Activated CD8-positive, alpha-beta memory T cell treated with anti-CD3 and anti-CD28 coated beads, Interleukin-2, amount 10 ng/mL, durations not matched to agents 7 days and 5 days (primary cell): ENCODE data around the gene EIF4A3. TPM values are rescaled to one million over a fixed set of nuclear protein-coding genes. Genes with fewer than 3 reads are reported as not detected.

Experiments
- ATAC-seq: fragments of 150-1000 bp; cut with Tn5 transposase; one replicate; pipeline ENCODE4 v1.10.0; 2021; ENCODE audit warnings: moderate library complexity
- CTCF ChIA-PET: fragments of 350-600 bp; sonication (Branson Sonifier 250); formaldehyde crosslinking; loops from one replicate; lab custom pipeline; 2021; ENCODE audit warnings: antibody characterized with exemption; lab: Charles Lee
- DNase-seq: peaks from one replicate; pipeline ENCODE4 v3.0.0-alpha.2; 2020
- H3K27ac Mint-ChIP-seq: one replicate; pipeline ENCODE4 v1.8.0; 2021; ENCODE audit warnings: mild to moderate bottlenecking, mixed read lengths
- H3K27me3 Mint-ChIP-seq: one replicate; pipeline ENCODE4 v1.8.0; 2021; ENCODE audit warnings: mixed read lengths
- H3K36me3 Mint-ChIP-seq: one replicate; pipeline ENCODE4 v1.8.0; 2021; ENCODE audit warnings: mild to moderate bottlenecking, mixed read lengths
- H3K4me1 Mint-ChIP-seq: one replicate; pipeline ENCODE4 v1.8.0; 2021; ENCODE audit warnings: mixed read lengths
- H3K4me3 Mint-ChIP-seq: one replicate; pipeline ENCODE4 v1.8.0; 2021; ENCODE audit warnings: mild to moderate bottlenecking, moderate library complexity, mixed read lengths
- H3K9me3 Mint-ChIP-seq: one replicate; pipeline ENCODE4 v1.8.0; 2022; ENCODE audit warnings: low read depth, mixed read lengths
- total RNA-seq, 2 experiments: library from RNA; stranded (reverse); gene quantifications; one replicate each; pipeline ENCODE4 v1.2.3, GENCODE V29; 2021

EIF4A3 gene
- total RNA-seq, 2 experiments from 2014 or later, result 145 to 161 TPM

GRCh38 chr17:80124351-80124981 is 22.5 kb downstream of the EIF4A3 start:
- ATAC-seq (no peak), DNase-seq (no peak)
- Mint-ChIP-seq H3K27ac (no peak overlapping the region), H3K27me3 (peaks cover 31% of the 10 kb centered on the region), H3K9me3 (no peaks in the 10 kb centered on the region), H3K36me3 (no peaks in the 10 kb centered on the region), H3K4me1 (no peaks in the 10 kb centered on the region), H3K4me3 (no peak overlapping the region)
- CTCF ChIA-PET, result interaction anchor here (0.9 to 1.6 kb wide), 2 partner anchors 21 to 23 kb away, joined by 4 to 6 read pairs; partner anchors contain the start of gene GAA

GRCh38 chr17:80123791-80124190 is 23.1 kb downstream of the EIF4A3 start:
- no peaks in the 10 kb centered on the region for H3K4me1 Mint-ChIP-seq
- peaks cover 24% of the 10 kb centered on the region for H3K27me3 Mint-ChIP-seq
- no peaks in the 10 kb centered on the region for H3K9me3 Mint-ChIP-seq
- H3K36me3 Mint-ChIP-seq, result no peaks in the 10 kb centered on the region
- DNase-seq (no peak), ATAC-seq (no peak)
- no peak overlapping the region for H3K27ac Mint-ChIP-seq
- no peak overlapping the region for H3K4me3 Mint-ChIP-seq
- CTCF ChIA-PET, result interaction anchor here (1.0 kb wide), 1 partner anchor 22 kb away, joined by 4 read pairs; the partner anchor contains the start of gene GAA

- no peak for ATAC-seq
- no peaks in the 10 kb centered on the region for H3K9me3 Mint-ChIP-seq
- H3K27ac Mint-ChIP-seq, result no peak overlapping the region
- CTCF ChIA-PET, result interaction anchor here (1.0 kb wide), 1 partner anchor 22 kb away, joined by 4 read pairs; the partner anchor contains the start of gene GAA
- H3K4me3 Mint-ChIP-seq, result no peak overlapping the region
- no peaks in the 10 kb centered on the region for H3K4me1 Mint-ChIP-seq
- no peaks in the 10 kb centered on the region for H3K36me3 Mint-ChIP-seq
- peaks cover 16% of the 10 kb centered on the region for H3K27me3 Mint-ChIP-seq
- no peak for DNase-seq
These were observed 23.9 kb downstream of the EIF4A3 start for GRCh38 chr17:80122926-80123505.

- Mint-ChIP-seq H3K27ac (no peak overlapping the region), H3K9me3 (no peaks in the 10 kb centered on the region), H3K27me3 (peaks cover 11% of the 10 kb centered on the region), H3K4me3 (no peak overlapping the region), H3K36me3 (no peaks in the 10 kb centered on the region), H3K4me1 (no peaks in the 10 kb centered on the region)
- ATAC-seq (no peak), DNase-seq (no peak)
- CTCF ChIA-PET, result no interaction called here
These were observed 24.8 kb downstream of the EIF4A3 start for GRCh38 chr17:80122026-80122575.

- Mint-ChIP-seq H3K27me3 (no peaks in the 10 kb centered on the region), H3K9me3 (no peaks in the 10 kb centered on the region), H3K4me1 (no peaks in the 10 kb centered on the region), H3K27ac (no peak overlapping the region), H3K4me3 (no peak overlapping the region), H3K36me3 (no peaks in the 10 kb centered on the region)
- CTCF ChIA-PET, result no interaction called here
- DNase-seq (no peak), ATAC-seq (no peak)
These were observed 27.1 kb downstream of the EIF4A3 start for GRCh38 chr17:80119839-80120238.

- DNase-seq, result no peak
- Mint-ChIP-seq H3K9me3 (no peaks in the 10 kb centered on the region), H3K36me3 (no peaks in the 10 kb centered on the region), H3K4me3 (no peak overlapping the region), H3K4me1 (no peaks in the 10 kb centered on the region), H3K27me3 (no peaks in the 10 kb centered on the region), H3K27ac (no peak overlapping the region)
- CTCF ChIA-PET, result no interaction called here
- no peak for ATAC-seq
These were observed 27.6 kb downstream of the EIF4A3 start for GRCh38 chr17:80119271-80119791.

GRCh38 chr17:80118601-80119270 is 28.2 kb downstream of the EIF4A3 start:
- H3K9me3 Mint-ChIP-seq, result no peaks in the 10 kb centered on the region
- CTCF ChIA-PET, result no interaction called here

GRCh38 chr17:80117491-80118401 is 29.2 kb downstream of the EIF4A3 start:
- Mint-ChIP-seq H3K27ac (no peak overlapping the region), H3K4me3 (no peak overlapping the region), H3K36me3 (no peaks in the 10 kb centered on the region), H3K4me1 (no peaks in the 10 kb centered on the region), H3K9me3 (no peaks in the 10 kb centered on the region), H3K27me3 (no peaks in the 10 kb centered on the region)
- CTCF ChIA-PET, result interaction anchor here (4.6 kb wide), 1 partner anchor 16 kb away, joined by 19 read pairs; the partner anchor contains the start of gene GAA
- DNase-seq, result no peak
- no peak for ATAC-seq

More at GRCh38 chr17:80118601-80119270, 28.2 kb downstream of the EIF4A3 start:
- Mint-ChIP-seq H3K4me1 (no peaks in the 10 kb centered on the region), H3K36me3 (no peaks in the 10 kb centered on the region), H3K27ac (no peak overlapping the region), H3K27me3 (no peaks in the 10 kb centered on the region), H3K4me3 (no peak overlapping the region)
- no peak for DNase-seq
- ATAC-seq, result no peak

- no peaks in the 10 kb centered on the region for H3K36me3 Mint-ChIP-seq
- no peak overlapping the region for H3K4me3 Mint-ChIP-seq
- no peaks in the 10 kb centered on the region for H3K9me3 Mint-ChIP-seq
- DNase-seq, result no peak
- ATAC-seq, result no peak
- CTCF ChIA-PET, result interaction anchor here (4.6 kb wide), 1 partner anchor 16 kb away, joined by 19 read pairs; the partner anchor contains the start of gene GAA
- H3K4me1 Mint-ChIP-seq, result no peaks in the 10 kb centered on the region
- H3K27me3 Mint-ChIP-seq, result no peaks in the 10 kb centered on the region
- no peak overlapping the region for H3K27ac Mint-ChIP-seq
These were observed 30.0 kb downstream of the EIF4A3 start for GRCh38 chr17:80116921-80117380.

GRCh38 chr17:80116276-80116920 is 30.5 kb downstream of the EIF4A3 start:
- no peaks in the 10 kb centered on the region for H3K36me3 Mint-ChIP-seq
- CTCF ChIA-PET, result interaction anchor here (1.1 to 4.6 kb wide), 2 partner anchors 15 to 29 kb away, joined by 3 to 19 read pairs; partner anchors contain the start of gene GAA
- H3K27me3 Mint-ChIP-seq, result no peaks in the 10 kb centered on the region
- DNase-seq, result no peak
- no peak overlapping the region for H3K27ac Mint-ChIP-seq
- no peaks in the 10 kb centered on the region for H3K4me1 Mint-ChIP-seq
- H3K9me3 Mint-ChIP-seq, result no peaks in the 10 kb centered on the region
- ATAC-seq, result no peak
- H3K4me3 Mint-ChIP-seq, result no peak overlapping the region

GRCh38 chr17:80115159-80115558 is 31.8 kb downstream of the EIF4A3 start:
- Mint-ChIP-seq H3K27ac (no peak overlapping the region), H3K4me1 (no peaks in the 10 kb centered on the region), H3K9me3 (no peaks in the 10 kb centered on the region), H3K4me3 (no peak overlapping the region), H3K36me3 (no peaks in the 10 kb centered on the region), H3K27me3 (no peaks in the 10 kb centered on the region)
- ATAC-seq, result no peak
- DNase-seq, result no peak
- CTCF ChIA-PET, result interaction anchor here (0.8 to 4.6 kb wide), 3 partner anchors 14 to 81 kb away, joined by 3 to 19 read pairs (median 5); partner anchors contain the start of gene GAA

GRCh38 chr17:80114758-80115157 is 32.2 kb downstream of the EIF4A3 start:
- no peak overlapping the region for H3K27ac Mint-ChIP-seq
- no peaks in the 10 kb centered on the region for H3K36me3 Mint-ChIP-seq
- no peaks in the 10 kb centered on the region for H3K27me3 Mint-ChIP-seq
- no peaks in the 10 kb centered on the region for H3K4me1 Mint-ChIP-seq
- CTCF ChIA-PET, result interaction anchor here (0.8 to 4.6 kb wide), 3 partner anchors 13 to 82 kb away, joined by 3 to 19 read pairs (median 5); partner anchors contain the start of gene GAA
- H3K4me3 Mint-ChIP-seq, result no peak overlapping the region
- no peak for ATAC-seq
- DNase-seq, result no peak
- H3K9me3 Mint-ChIP-seq, result no peaks in the 10 kb centered on the region
